K562 (cell line): ENCODE measurements around the gene TMPO. TPM values are rescaled to one million over a fixed set of nuclear protein-coding genes. Genes with fewer than 3 reads are reported as not detected.

Source experiments
- CXXC5 ChIP-seq: fragments of 250-450 bp; sonication (Bioruptor Pico); IDR thresholded peaks from 2 replicates; pipeline ENCODE4 v1.8.0; 2022; ENCODE audit warnings: inconsistent platforms, mild to moderate bottlenecking, moderate library complexity
- ELF4 ChIP-seq: fragments of 450-650 bp; formaldehyde crosslinking; IDR thresholded peaks from 2 replicates; pipeline ENCODE4 v1.4.0; 2022; ENCODE audit warnings: missing genetic modification characterization
- FOXK2 ChIP-seq, 2 experiments: fragments of 450-650 bp; IDR thresholded peaks in 1 of 2; conservative IDR thresholded peaks in 1 of 2; 2 replicates each; pipeline ENCODE4 v1.6.1; 2016; ENCODE audit warnings: low read depth in 2 of 2, mild to moderate bottlenecking in 1 of 2
- JUND ChIP-seq, 2 experiments: IDR thresholded peaks; 2 replicates in 1 of 2; 3 replicates in 1 of 2; pipeline ENCODE4 v1.6.1; 2011; ENCODE audit warnings: borderline replicate concordance in 2 of 2, low read depth in 2 of 2, low read length in 2 of 2, improper control_type of control experiment in 1 of 2, missing biosample characterization in 1 of 2, missing genetic modification characterization in 1 of 2, missing genetic modification reagents in 1 of 2
- PHTF2 ChIP-seq: fragments of 250-450 bp; sonication (Bioruptor Pico); IDR thresholded peaks from 2 replicates; pipeline ENCODE4 v1.5.0; 2021; ENCODE audit warnings: mild to moderate bottlenecking
- SIN3A ChIP-seq, 2 experiments: fragments of 150-350 bp in 1 of 2; IDR thresholded peaks; 2 replicates each; pipeline ENCODE4 v1.6.1; 2011 to 2016; ENCODE audit warnings: borderline replicate concordance in 2 of 2, low read depth in 2 of 2, low read length in 2 of 2, mild to moderate bottlenecking in 2 of 2, moderate library complexity in 2 of 2; ENCODE audit not compliant: control insufficient read depth in 1 of 2
- TRIM24 ChIP-seq, 2 experiments: fragments of 450-650 bp; IDR thresholded peaks; 2 replicates each; pipeline ENCODE4 v1.6.1; 2016
- ZNF384 ChIP-seq: IDR thresholded peaks from 2 replicates; pipeline ENCODE4 v1.6.1; 2012; ENCODE audit warnings: low read depth, low read length, improper control_type of control experiment
- ZNF551 ChIP-seq: fragments of 250-450 bp; sonication (Bioruptor Pico); IDR thresholded peaks from 2 replicates; pipeline ENCODE4 v1.5.0; 2021; ENCODE audit warnings: mild to moderate bottlenecking, moderate library complexity
- ZNF764 ChIP-seq: fragments of 250-450 bp; sonication (Bioruptor Pico); IDR thresholded peaks from 2 replicates; pipeline ENCODE4 v1.4.0; 2020; ENCODE audit warnings: low read depth, mild to moderate bottlenecking, moderate library complexity
- ZNF778 ChIP-seq: fragments of 450-650 bp; formaldehyde crosslinking; IDR thresholded peaks from 2 replicates; pipeline ENCODE4 v1.4.0; 2020; ENCODE audit warnings: mild to moderate bottlenecking, moderate library complexity
- polyA plus RNA-seq, 8 experiments: library from polyadenylated mRNA; depleted of rRNA in 4 of 8; stranded (reverse) in 5 of 8; unstranded in 3 of 8; fragments of >200 nt; fragmentation: Nextera tagmentation in 2 of 8; fragmentation: Illumina TruSeq in 1 of 8; extraction: Ambion mirVana in 2 of 8; extraction: Trizol in 1 of 8; gene quantifications; 2 replicates each; pipeline versions ENCODE4 v1.2.1 to v1.2.3, GENCODE V29; 2011 to 2014; ENCODE audit warnings: inconsistent platforms in 1 of 8, missing spikeins in 1 of 8
- total RNA-seq, 7 experiments: library from RNA; depleted of rRNA in 6 of 7; stranded (reverse); fragments of >200 nt in 6 of 7; fragmentation: Illumina TruSeq in 2 of 7; extraction: Trizol in 2 of 7; gene quantifications; 2 replicates each; pipeline versions ENCODE4 v1.2.1 to v1.2.3, GENCODE V29; 2011 to 2021; ENCODE audit warnings: low replicate concordance in 1 of 7
- TF ChIP-seq, protein P1 (sequence below), 2 experiments: fragments of 250-450 bp in 1 of 2; fragments of 450-650 bp in 1 of 2; sonication (Bioruptor Pico) in 1 of 2; IDR thresholded peaks; 2 replicates each; pipeline versions ENCODE4 v1.6.1 to v1.8.0; 2016 to 2021; ENCODE audit warnings: mild to moderate bottlenecking in 2 of 2, moderate library complexity in 2 of 2, missing compliant biosample characterization in 1 of 2, missing genetic modification characterization in 1 of 2
- TF ChIP-seq, protein P2 (sequence below), 2 experiments: IDR thresholded peaks in 1 of 2; conservative IDR thresholded peaks in 1 of 2; 2 replicates each; pipeline ENCODE4 v1.6.1; 2016; ENCODE audit warnings: low read depth in 2 of 2, mild to moderate bottlenecking in 1 of 2, missing compliant biosample characterization in 1 of 2, missing genetic modification characterization in 1 of 2, moderate library complexity in 1 of 2
- TF ChIP-seq, protein P3 (sequence below): fragments of 450-650 bp; IDR thresholded peaks from 2 replicates; pipeline ENCODE4 v1.6.1; 2016; ENCODE audit warnings: low read depth

The TMPO gene
- total and polyA plus RNA-seq, 9 of the 15 experiments (the other 6 are each of a cell fraction or from before 2014, with no cell fraction given) = 62.1 to 263 (median 182) TPM

DNA sequence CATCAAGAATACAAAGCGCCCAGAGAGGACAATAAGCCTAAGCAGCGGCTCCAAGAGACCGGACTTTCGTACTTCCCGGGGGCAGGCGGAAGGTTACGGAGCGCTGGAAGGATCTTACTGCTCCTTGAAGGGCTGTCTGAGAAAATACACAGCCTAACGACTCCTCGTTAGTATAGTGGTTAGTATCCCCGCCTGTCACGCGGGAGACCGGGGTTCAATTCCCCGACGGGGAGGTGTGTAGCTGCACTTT is 12.1 kb upstream of the TMPO start (continued):
- 0 out of 2 replicates have a peak, but pooled peaks have one; percentile 15 for TF ChIP-seq JUND (IDR thresholded peaks at IDR 0.05; ENCODE audit: borderline replicate concordance, low read depth, low read length)
- TF ChIP-seq JUND (tag; IDR thresholded peaks at IDR 0.05; ENCODE audit: borderline replicate concordance, low read depth, low read length) = no peak
- 0 out of 2 replicates have a peak, but pooled peaks have one; percentile 13 for TF ChIP-seq PHTF2 (CRISPR knock-in tag)
- TF ChIP-seq ZNF764 (CRISPR knock-in tag) = peak; percentile 63; the same call in 1 of the 2 replicates
- TF ChIP-seq CXXC5 (CRISPR knock-in tag) = peak; percentile 61; the same call in 1 of the 2 replicates
- peak in 1 of 2 experiments; percentile 63; a peak in 1 of 4 replicates for TF ChIP-seq FOXK2 (conservative IDR thresholded peaks at IDR 0.05 in 1 of 2, IDR thresholded peaks at IDR 0.05 in 1 of 2; ENCODE audit: low read depth in 2 of 2)
- TF ChIP-seq ZNF551 = no peak
- TF ChIP-seq, protein P1, sequence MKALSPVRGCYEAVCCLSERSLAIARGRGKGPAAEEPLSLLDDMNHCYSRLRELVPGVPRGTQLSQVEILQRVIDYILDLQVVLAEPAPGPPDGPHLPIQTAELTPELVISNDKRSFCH (CRISPR knock-in tag; IDR thresholded peaks at IDR 0.05) = no peak
- TF ChIP-seq, protein P1 (tag; IDR thresholded peaks at IDR 0.05) = 0 out of 2 replicates have a peak, but pooled peaks have one; percentile 70
- TF ChIP-seq, protein P2, sequence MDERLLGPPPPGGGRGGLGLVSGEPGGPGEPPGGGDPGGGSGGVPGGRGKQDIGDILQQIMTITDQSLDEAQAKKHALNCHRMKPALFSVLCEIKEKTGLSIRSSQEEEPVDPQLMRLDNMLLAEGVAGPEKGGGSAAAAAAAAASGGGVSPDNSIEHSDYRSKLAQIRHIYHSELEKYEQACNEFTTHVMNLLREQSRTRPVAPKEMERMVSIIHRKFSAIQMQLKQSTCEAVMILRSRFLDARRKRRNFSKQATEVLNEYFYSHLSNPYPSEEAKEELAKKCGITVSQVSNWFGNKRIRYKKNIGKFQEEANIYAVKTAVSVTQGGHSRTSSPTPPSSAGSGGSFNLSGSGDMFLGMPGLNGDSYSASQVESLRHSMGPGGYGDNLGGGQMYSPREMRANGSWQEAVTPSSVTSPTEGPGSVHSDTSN (CRISPR knock-in tag; IDR thresholded peaks at IDR 0.05; ENCODE audit: low read depth) = no peak
- TF ChIP-seq, protein P2 (tag; conservative IDR thresholded peaks at IDR 0.05; ENCODE audit: low read depth) = 0 out of 2 replicates have a peak, but pooled peaks have one; percentile 31
- no peak for TF ChIP-seq ELF4 (CRISPR knock-in tag)
- peak; percentile 2; the same call in 1 of the 2 replicates for TF ChIP-seq ZNF384
- peak in 1 of 2 experiments; percentile 31; a peak in 1 of 4 replicates for TF ChIP-seq SIN3A (IDR thresholded peaks at IDR 0.05; ENCODE audit: borderline replicate concordance in 2 of 2, control insufficient read depth in 1 of 2, low read depth in 2 of 2, low read length in 2 of 2)
- TF ChIP-seq ZNF778 = no peak
- TF ChIP-seq, protein P3, sequence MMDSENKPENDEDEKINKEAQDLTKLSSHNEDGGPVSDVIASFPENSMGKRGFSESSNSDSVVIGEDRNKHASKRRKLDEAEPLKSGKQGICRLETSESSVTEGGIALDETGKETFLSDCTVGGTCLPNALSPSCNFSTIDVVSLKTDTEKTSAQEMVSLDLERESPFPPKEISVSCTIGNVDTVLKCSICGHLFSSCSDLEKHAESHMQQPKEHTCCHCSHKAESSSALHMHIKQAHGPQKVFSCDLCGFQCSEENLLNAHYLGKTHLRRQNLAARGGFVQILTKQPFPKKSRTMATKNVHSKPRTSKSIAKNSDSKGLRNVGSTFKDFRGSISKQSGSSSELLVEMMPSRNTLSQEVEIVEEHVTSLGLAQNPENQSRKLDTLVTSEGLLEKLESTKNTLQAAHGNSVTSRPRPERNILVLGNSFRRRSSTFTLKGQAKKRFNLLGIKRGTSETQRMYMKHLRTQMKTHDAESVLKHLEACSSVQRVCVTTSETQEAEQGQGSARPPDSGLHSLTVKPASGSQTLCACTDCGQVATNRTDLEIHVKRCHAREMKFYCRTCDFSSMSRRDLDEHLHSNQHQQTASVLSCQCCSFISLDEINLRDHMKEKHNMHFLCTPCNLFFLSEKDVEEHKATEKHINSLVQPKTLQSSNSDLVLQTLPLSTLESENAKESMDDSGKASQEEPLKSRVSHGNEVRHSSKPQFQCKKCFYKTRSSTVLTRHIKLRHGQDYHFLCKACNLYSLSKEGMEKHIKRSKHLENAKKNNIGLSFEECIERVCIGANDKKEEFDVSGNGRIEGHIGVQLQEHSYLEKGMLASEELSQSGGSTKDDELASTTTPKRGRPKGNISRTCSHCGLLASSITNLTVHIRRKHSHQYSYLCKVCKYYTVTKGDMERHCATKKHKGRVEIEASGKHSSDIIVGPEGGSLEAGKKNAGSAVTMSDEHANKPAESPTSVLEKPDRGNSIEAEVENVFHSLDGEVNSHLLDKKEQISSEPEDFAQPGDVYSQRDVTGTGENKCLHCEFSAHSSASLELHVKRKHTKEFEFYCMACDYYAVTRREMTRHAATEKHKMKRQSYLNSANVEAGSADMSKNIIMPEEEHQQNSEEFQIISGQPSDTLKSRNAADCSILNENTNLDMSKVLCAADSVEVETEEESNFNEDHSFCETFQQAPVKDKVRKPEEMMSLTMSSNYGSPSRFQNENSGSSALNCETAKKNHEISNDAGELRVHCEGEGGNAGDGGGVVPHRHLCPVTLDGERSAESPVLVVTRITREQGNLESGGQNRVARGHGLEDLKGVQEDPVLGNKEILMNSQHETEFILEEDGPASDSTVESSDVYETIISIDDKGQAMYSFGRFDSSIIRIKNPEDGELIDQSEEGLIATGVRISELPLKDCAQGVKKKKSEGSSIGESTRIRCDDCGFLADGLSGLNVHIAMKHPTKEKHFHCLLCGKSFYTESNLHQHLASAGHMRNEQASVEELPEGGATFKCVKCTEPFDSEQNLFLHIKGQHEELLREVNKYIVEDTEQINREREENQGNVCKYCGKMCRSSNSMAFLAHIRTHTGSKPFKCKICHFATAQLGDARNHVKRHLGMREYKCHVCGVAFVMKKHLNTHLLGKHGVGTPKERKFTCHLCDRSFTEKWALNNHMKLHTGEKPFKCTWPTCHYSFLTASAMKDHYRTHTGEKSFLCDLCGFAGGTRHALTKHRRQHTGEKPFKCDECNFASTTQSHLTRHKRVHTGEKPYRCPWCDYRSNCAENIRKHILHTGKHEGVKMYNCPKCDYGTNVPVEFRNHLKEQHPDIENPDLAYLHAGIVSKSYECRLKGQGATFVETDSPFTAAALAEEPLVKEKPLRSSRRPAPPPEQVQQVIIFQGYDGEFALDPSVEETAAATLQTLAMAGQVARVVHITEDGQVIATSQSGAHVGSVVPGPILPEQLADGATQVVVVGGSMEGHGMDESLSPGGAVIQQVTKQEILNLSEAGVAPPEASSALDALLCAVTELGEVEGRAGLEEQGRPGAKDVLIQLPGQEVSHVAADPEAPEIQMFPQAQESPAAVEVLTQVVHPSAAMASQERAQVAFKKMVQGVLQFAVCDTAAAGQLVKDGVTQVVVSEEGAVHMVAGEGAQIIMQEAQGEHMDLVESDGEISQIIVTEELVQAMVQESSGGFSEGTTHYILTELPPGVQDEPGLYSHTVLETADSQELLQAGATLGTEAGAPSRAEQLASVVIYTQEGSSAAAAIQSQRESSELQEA = peak; percentile 85
- TF ChIP-seq TRIM24 (IDR thresholded peaks at IDR 0.05) = no peak
